Heart left ventricle (tissue), 16 donors: ENCODE measurements around the gene CR1. TPM values are rescaled to one million over a fixed set of nuclear protein-coding genes. Genes with fewer than 3 reads are reported as not detected.
A peak's percentile ranks its signal among the peaks of the same experiment; 100 is the strongest.

Experiments
- ATAC-seq, 4 donors: fragments of 200-7000 bp; cut with Tn5 transposase; one replicate each; pipeline ENCODE4 v1.9.1; 2020 to 2022; ENCODE audit warnings: moderate library complexity in 4 of 4, mild to moderate bottlenecking in 3 of 4, moderate number of reproducible peaks in 1 of 4
- DNase-seq, 5 donors: peaks; one replicate each; pipeline ENCODE4 v3.0.0-alpha.2; 2020
- H3K27ac ChIP-seq, 12 donors: fragments of 200-600 bp; sonication (generic) in 4 of 12; one replicate each; pipeline versions ENCODE4 v1.5.0 to v1.8.0; 2016 to 2022; ENCODE audit warnings: mild to moderate bottlenecking in 2 of 12
- H3K27me3 ChIP-seq, 9 donors: fragments of 200-600 bp; sonication (generic) in 2 of 9; one replicate each; pipeline versions ENCODE4 v1.5.1 to v1.8.0; 2016 to 2022; ENCODE audit warnings: mild to moderate bottlenecking in 3 of 9
- H3K36me3 ChIP-seq, 9 donors: fragments of 200-600 bp; sonication (generic) in 2 of 9; one replicate each; pipeline versions ENCODE4 v1.5.0 to v1.8.0; 2018 to 2022; ENCODE audit warnings: mild to moderate bottlenecking in 2 of 9
- H3K4me1 ChIP-seq, 12 donors: fragments of 200-600 bp; sonication (generic) in 4 of 12; one replicate each; pipeline versions ENCODE4 v1.5.0 to v1.8.0; 2016 to 2022; ENCODE audit warnings: mild to moderate bottlenecking in 3 of 12
- H3K4me3 ChIP-seq, 12 donors: fragments of 200-600 bp; sonication (generic) in 4 of 12; one replicate each; pipeline versions ENCODE4 v1.5.0 to v1.8.0; 2017 to 2022; ENCODE audit warnings: mild to moderate bottlenecking in 9 of 12, moderate library complexity in 4 of 12
- H3K9me3 ChIP-seq, 12 donors: fragments of 200-600 bp; sonication (generic) in 4 of 12; one replicate each; pipeline versions ENCODE4 v1.5.0 to v1.8.0; 2016 to 2022; ENCODE audit warnings: mild to moderate bottlenecking in 1 of 12
- POLR2A ChIP-seq, 2 donors: fragments of 450-650 bp; IDR thresholded peaks; one replicate each; pipeline ENCODE4 v1.6.1; 2017; ENCODE audit warnings: antibody characterized with exemption in 2 of 2, mild to moderate bottlenecking in 2 of 2, moderate library complexity in 2 of 2
- WGBS, 4 donors: extraction: QIAGEN DNeasy Blood & Tissue Kit in 2 of 4; methylation state at CpG; one replicate each; pipeline versions ENCODE4 v1.1.5 to v1.1.7; 2013 to 2018; 5-methylcytosine and 5-hydroxymethylcytosine counted together
- intact Hi-C, 10 donors: fragments of 100-400 bp; cut with DNase I; formaldehyde crosslinking; loops; one replicate each; pipeline versions ENCODE4 v1.11.1 to v1.14.2; 2022
- polyA plus RNA-seq, 2 donors: library from polyadenylated mRNA; stranded (reverse); fragments of 200-250 nt; gene quantifications; one replicate each; pipeline ENCODE4 v1.2.3, GENCODE V29; 2013
- total RNA-seq, 9 donors: library from RNA; depleted of rRNA in 2 of 9; stranded (reverse); fragments of >200 nt in 2 of 9; fragmentation: NEBNext Ultra II Directional in 3 of 9; extraction: Animal tissue kit (Norgen Biotek cat#: 25700) in 3 of 9; gene quantifications; one replicate each; pipeline versions ENCODE4 v1.1.0 to v1.2.4, GENCODE V29; 2016 to 2023
- TF ChIP-seq, protein P1 (sequence below), 12 donors: fragments of 200-600 bp; sonication (generic) in 4 of 12; IDR thresholded peaks; one replicate each; pipeline versions ENCODE4 v1.5.0 to v1.8.0; 2018 to 2022; ENCODE audit warnings: antibody characterized with exemption in 12 of 12, mild to moderate bottlenecking in 5 of 12
- donor health status: ischemic (EF 13 %, LVEDD 7.1; RV severe dilation, severe dysfunction).
- donor health status: healthy with polysubstance abuse.
- donor health status: DM: no; HTN: yes; CAD: no.
- donor health status: DM: no; HTN: no; CAD: no.
- donor health status: ischemic (EF 25% LVEDD 6.9; RV normal size, moderate dysfunction).
- donor health status: ischemic (EF 25% LVEDD 5.7; RV mildly dilated, moderate dysfunction).
- donor health status: healthy.
- donor health status: DM: yes; HTN: yes; CAD: no.
- donor health status: ischemic (EF 35%, LVEDD 5.7; RV mildly dilated, moderate dysfunction).
- donor health status: nonischemic (EF 11% LVEDD 7.7; RV severe dilation, severe dysfunction).
- donor health status: DM: yes; HTN: yes; CAD: no.
- donor health status: PGD.
- donor health status: ischemic (EF 29% LVEDD 5.4; RV normal size, mild dysfunction).
- donor health status: nonischemic (EF 23%, LVEDD 6.1; RV moderate dilation, normal function).

The CR1 gene
- total and polyA plus RNA-seq, 11 donors, result 0.19 to 43.0 (median 1.7) TPM

DNA sequence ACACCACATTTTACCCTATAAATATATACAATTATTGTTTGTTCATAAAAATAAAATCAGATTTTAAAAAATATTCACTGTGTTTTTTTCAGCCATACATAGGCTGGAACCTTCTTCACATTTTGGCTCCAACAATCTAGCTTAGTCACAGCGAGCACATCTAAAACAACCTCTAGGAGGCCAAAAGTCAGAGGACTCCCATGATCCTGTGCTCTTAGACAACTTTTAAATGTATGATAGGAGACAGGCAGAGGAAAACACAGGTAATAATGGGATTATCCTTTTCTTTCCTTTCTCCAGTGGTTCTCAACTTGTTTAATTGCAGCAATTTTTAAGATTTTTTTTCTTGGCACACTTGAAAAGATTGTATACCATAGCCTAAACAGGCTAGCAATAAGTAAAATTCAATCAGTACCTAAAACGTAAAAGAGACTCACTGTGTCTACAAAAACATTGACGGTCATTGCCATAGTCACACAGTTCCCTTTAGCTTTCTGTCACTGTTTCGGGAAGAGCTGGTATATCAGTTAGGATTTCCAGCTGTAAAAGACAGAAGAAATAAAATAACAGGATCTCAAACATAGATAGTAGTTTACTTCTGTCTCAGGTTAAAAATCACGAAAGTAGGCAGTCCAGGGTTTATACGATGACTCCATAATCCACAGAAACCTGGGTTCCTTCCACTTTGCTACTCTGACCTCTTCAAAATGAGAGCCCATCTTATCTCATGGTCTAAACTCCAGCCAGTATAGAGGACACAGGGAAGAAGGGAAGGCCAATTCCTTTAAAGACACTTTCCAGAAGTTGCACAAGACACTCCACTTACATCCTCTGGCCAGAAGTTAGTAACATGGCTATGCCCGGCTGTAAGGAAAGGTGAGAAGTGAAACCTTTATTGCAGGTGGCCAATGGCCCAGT lies 109.7 kb downstream of the CR1 start:
- Histone ChIP-seq H3K27ac (no peak overlapping the region), H3K4me1 (no peaks in the 10 kb centered on the region), H3K36me3 (peaks cover 0 to 6% (median 0%) of the 10 kb centered on the region in 9 donors), H3K9me3 (no peaks in the 10 kb centered on the region), H3K27me3 (peaks cover 0 to 10% (median 0%) of the 10 kb centered on the region in 9 donors), H3K4me3 (no peak overlapping the region)
- no peak for DNase-seq
- no peak for ATAC-seq
- 87 to 91% (median 91%) methylated on average over 7 of the region's 7 CpGs for WGBS, 4 donors
- no peak for TF ChIP-seq POLR2A (IDR thresholded peaks at IDR 0.05)
- intact Hi-C loops, result no loop called here

DNA sequence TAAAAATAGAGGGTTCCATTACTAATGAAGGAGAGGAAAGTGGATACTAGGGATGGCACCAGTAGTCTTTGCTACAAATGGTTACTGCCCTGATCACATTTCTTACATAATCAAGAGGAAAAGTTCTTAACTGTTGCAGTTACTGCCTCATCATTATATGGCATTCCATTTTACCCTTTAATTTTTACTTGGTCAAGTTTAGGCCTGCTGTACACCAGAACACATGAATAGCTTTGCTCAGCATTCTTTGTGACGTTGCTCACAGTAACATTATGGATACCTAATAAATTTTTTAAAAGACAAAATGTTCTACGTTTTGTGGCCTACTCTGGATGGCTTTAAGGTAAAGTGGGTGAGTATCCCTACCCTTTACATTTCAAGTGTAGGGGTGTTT lies 110.4 kb downstream of the CR1 start:
- Histone ChIP-seq H3K36me3 (peaks cover 0 to 7% (median 0%) of the 10 kb centered on the region in 9 donors), H3K9me3 (no peaks in the 10 kb centered on the region), H3K4me1 (no peaks in the 10 kb centered on the region), H3K4me3 (no peak overlapping the region), H3K27me3 (peaks cover 0 to 10% (median 0%) of the 10 kb centered on the region in 9 donors), H3K27ac (no peak overlapping the region)
- TF ChIP-seq POLR2A (IDR thresholded peaks at IDR 0.05), result no peak
- TF ChIP-seq, protein P1, sequence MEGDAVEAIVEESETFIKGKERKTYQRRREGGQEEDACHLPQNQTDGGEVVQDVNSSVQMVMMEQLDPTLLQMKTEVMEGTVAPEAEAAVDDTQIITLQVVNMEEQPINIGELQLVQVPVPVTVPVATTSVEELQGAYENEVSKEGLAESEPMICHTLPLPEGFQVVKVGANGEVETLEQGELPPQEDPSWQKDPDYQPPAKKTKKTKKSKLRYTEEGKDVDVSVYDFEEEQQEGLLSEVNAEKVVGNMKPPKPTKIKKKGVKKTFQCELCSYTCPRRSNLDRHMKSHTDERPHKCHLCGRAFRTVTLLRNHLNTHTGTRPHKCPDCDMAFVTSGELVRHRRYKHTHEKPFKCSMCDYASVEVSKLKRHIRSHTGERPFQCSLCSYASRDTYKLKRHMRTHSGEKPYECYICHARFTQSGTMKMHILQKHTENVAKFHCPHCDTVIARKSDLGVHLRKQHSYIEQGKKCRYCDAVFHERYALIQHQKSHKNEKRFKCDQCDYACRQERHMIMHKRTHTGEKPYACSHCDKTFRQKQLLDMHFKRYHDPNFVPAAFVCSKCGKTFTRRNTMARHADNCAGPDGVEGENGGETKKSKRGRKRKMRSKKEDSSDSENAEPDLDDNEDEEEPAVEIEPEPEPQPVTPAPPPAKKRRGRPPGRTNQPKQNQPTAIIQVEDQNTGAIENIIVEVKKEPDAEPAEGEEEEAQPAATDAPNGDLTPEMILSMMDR (IDR thresholded peaks at IDR 0.05), result no peak
- ATAC-seq (no peak), DNase-seq (no peak)
- WGBS, 4 donors, result 79 to 91% (median 82%) methylated on average over 2 of the region's 2 CpGs
- intact Hi-C loops, result no loop called here

DNA sequence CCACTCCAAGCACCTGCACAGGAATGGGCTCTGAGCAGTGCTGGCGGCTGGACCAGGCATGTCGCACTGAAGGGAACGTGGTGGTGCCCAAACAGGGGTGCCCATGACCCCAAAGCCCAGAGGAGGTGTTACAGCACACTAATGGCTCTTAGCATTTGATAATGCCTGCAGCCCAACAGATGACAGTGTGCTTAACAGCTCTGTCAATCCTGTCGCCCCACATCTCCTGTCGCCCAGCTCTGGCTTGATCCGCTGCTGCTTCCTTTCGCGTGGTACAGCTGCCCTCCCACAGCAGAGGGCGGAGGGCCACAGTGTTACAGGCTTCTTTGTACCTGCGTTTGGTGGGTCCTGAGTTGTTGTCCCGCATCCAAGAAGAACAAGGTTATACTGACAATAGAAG lies 116.8 kb downstream of the CR1 start:
- ATAC-seq, result no peak
- no peaks in the 10 kb centered on the region for H3K4me1 ChIP-seq
- intact Hi-C loops, result no loop called here
- no peak overlapping the region for H3K4me3 ChIP-seq
- peaks cover 0 to 33% (median 0%) of the 10 kb centered on the region in 9 donors for H3K36me3 ChIP-seq
- TF ChIP-seq, protein P1 (IDR thresholded peaks at IDR 0.05), result no peak
- no peak for TF ChIP-seq POLR2A (IDR thresholded peaks at IDR 0.05)
- H3K9me3 ChIP-seq, result no peaks in the 10 kb centered on the region
- no peak for DNase-seq
- H3K27me3 ChIP-seq, result peaks cover 0 to 4% (median 0%) of the 10 kb centered on the region in 9 donors
- H3K27ac ChIP-seq, result no peak overlapping the region
- 80 to 87% (median 81%) methylated on average over 6 to 11 of the region's 11 CpGs for WGBS, 4 donors

DNA sequence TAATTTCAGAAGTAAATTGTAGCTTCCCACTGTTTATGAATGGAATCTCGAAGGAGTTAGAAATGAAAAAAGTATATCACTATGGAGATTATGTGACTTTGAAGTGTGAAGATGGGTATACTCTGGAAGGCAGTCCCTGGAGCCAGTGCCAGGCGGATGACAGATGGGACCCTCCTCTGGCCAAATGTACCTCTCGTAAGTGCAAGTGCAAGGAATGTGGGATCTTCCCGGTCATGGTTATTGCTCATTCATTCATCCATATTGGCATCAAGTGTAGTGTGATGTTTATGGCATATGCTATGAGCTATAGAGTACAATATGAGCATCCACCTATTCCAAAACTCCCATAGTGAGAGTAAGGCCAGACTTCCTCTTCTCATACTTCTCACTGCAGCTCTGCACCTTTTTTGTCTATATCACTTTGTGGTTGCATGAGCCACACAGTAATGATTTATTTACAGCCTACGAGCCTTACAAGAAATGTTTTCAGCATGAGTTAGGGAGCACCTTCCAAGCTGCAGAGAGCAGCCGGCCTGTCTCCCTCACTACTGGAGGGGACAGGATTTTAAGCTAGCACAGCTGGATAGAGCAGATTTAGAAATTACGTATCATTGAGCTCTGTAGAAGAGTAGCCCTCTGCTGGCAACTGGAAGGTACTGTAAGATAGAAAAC lies 124.0 kb downstream of the CR1 start:
- peak in 3 of 4 donors; percentile 69 to 88 (median 87) for ATAC-seq
- Histone ChIP-seq H3K4me1 (no peaks in the 10 kb centered on the region), H3K9me3 (no peaks in the 10 kb centered on the region), H3K27me3 (no peaks in the 10 kb centered on the region), H3K36me3 (peaks cover 0 to 21% (median 0%) of the 10 kb centered on the region in 9 donors), H3K4me3 (no peak overlapping the region), H3K27ac (no peak overlapping the region)
- 55 to 57% (median 56%) methylated on average over 7 of the region's 7 CpGs for WGBS, 4 donors
- no peak for TF ChIP-seq POLR2A (IDR thresholded peaks at IDR 0.05)
- TF ChIP-seq, protein P1 (IDR thresholded peaks at IDR 0.05), result peak; percentile 54 to 80 (median 66)
- DNase-seq, result no peak
- intact Hi-C loops, result no loop called here
